Kidney (tissue), 14 donors: ENCODE results near the gene DLGAP1. TPM values are rescaled to one million over a fixed set of nuclear protein-coding genes. Genes with fewer than 3 reads are reported as not detected.

Experiments used
- DNase-seq, 5 donors: peaks; one replicate each; pipeline ENCODE4 v3.0.0-alpha.2; 2013 to 2020
- FAIRE-seq: peaks from 2 replicates; lab custom pipeline; 2012; peaks lifted over from hg19 to GRCh38; lab: Jason Lieb, UNC
- H3K27ac ChIP-seq, 2 donors: one replicate each; pipeline ENCODE4 v1.7.0; 2013; ENCODE audit warnings: low read depth in 2 of 2, low read length in 2 of 2, inconsistent platforms in 1 of 2
- H3K27me3 ChIP-seq: one replicate; pipeline ENCODE4 v1.7.1; 2013; ENCODE audit warnings: low read length, inconsistent platforms; ENCODE audit not compliant: control insufficient read depth, insufficient read depth
- H3K36me3 ChIP-seq, 3 donors: one replicate each; pipeline versions ENCODE4 v1.7.0 to v1.7.1; 2013; ENCODE audit warnings: low read length in 3 of 3, control low read depth in 1 of 3, inconsistent platforms in 1 of 3; ENCODE audit not compliant: insufficient read depth in 3 of 3, control insufficient read depth in 2 of 3
- H3K4me1 ChIP-seq, 3 donors: one replicate each; pipeline versions ENCODE4 v1.7.0 to v1.7.1; 2013; ENCODE audit warnings: low read length in 3 of 3, inconsistent platforms in 1 of 3, low read depth in 1 of 3; ENCODE audit not compliant: control insufficient read depth in 2 of 3, insufficient read depth in 2 of 3
- H3K4me3 ChIP-seq, 3 donors: one replicate each; pipeline versions ENCODE4 v1.7.0 to v1.8.1; 2013; ENCODE audit warnings: low read length in 3 of 3, control low read depth in 1 of 3, inconsistent platforms in 1 of 3
- H3K9ac ChIP-seq, 3 donors: one replicate each; pipeline versions ENCODE4 v1.7.0 to v1.7.1; 2013; ENCODE audit warnings: low read length in 3 of 3, control low read depth in 1 of 3, inconsistent platforms in 1 of 3
- H3K9me3 ChIP-seq, 3 donors: one replicate each; pipeline versions ENCODE4 v1.7.0 to v1.7.1; 2013; ENCODE audit warnings: low read length in 3 of 3, control low read depth in 1 of 3, inconsistent platforms in 1 of 3; ENCODE audit not compliant: control insufficient read depth in 2 of 3, insufficient read depth in 1 of 3
- intact Hi-C: fragments of 100-400 bp; cut with DNase I; formaldehyde crosslinking; loops from one replicate; pipeline ENCODE4 v1.11.1; 2022
- polyA plus RNA-seq: library from polyadenylated mRNA; stranded (reverse); fragments of 350-450 nt; fragmentation: Illumina TruSeq; extraction: RNeasy Lipid Tissue Mini Kit (QIAGEN cat#74804); gene quantifications from one replicate; pipeline ENCODE4 v1.2.3, GENCODE V29; 2014; ENCODE audit warnings: low read depth, low replicate concordance; ENCODE audit not compliant: insufficient read depth
- total RNA-seq: library from RNA; stranded (reverse); fragmentation: NEBNext Ultra II Directional; extraction: Animal tissue kit (Norgen Biotek cat#: 25700); gene quantifications from one replicate; pipeline ENCODE4 v1.2.1, GENCODE V29; 2021
- TF ChIP-seq, protein P1 (sequence below): IDR thresholded peaks from 3 replicates; pipeline ENCODE4 v1.5.1; 2012; ENCODE audit warnings: mild to moderate bottlenecking, moderate library complexity, borderline replicate concordance; ENCODE audit not compliant: insufficient read depth; ENCODE audit errors: extremely low read depth
- donor health status: control.
- donor health status: control.
- donor health status: control.
- donor health status: control.
- donor health status: control.
- donor health status: DM: yes; HTN: yes; CAD: no.
- donor health status: Normal renal cell carcinoma (clear cell type).

DLGAP1 gene
- total and polyA plus RNA-seq, 2 donors from 2014 or later = 1.2 to 32.8 TPM

DNA sequence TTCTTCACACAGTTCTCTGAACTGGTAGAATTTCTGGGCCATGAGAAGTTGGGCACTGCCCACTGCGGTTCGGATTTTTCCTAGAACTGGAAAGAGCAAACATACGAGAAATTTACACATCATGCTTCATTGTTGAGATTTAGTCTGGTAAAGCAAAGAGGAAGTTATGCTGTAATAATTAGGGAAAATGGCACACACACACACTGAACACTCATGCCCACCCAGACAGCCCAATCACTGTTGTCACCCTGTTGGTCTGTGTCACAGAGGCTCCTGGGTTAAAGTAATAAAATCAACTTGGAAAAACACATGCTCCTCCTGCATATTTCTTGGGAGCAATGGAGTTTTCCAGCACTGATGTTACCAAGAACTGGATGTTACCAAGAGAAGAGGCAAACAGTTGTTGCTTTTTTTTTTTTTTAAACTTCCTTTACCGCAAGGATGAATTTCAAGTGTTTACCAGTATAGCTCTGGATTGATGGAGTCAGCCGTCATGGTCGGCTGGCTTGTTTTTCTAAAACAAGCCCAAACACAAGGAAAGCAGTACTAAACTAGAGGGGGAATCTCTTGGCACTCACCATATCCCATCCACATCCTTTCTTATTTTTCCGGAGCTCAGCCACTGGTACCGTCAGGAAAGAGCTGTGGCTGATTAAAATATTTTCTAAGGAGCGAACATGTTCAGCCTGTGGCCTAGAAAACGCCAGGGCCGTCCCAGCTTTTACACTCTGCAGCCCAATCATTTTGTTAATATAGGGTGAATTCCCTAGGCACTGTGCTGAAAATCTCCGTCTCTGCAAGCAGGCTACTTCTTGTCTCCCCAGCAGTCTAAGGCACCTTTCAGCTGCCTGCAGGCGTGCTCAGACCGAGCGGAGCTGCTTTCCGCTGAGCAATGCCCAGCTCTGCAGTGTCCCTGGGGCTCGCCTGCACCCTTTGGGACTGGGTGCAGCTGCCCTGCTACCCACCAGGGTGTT is 946.2 kb downstream of the DLGAP1 start:
- Histone ChIP-seq H3K4me1 (peaks cover 0 to 5% (median 3%) of the 10 kb centered on the region in 3 donors), H3K27me3 (no peaks in the 10 kb centered on the region), H3K36me3 (no peaks in the 10 kb centered on the region), H3K4me3 (no peak overlapping the region), H3K9ac (no peak overlapping the region), H3K9me3 (no peaks in the 10 kb centered on the region), H3K27ac (no peak overlapping the region)
- TF ChIP-seq, protein P1, sequence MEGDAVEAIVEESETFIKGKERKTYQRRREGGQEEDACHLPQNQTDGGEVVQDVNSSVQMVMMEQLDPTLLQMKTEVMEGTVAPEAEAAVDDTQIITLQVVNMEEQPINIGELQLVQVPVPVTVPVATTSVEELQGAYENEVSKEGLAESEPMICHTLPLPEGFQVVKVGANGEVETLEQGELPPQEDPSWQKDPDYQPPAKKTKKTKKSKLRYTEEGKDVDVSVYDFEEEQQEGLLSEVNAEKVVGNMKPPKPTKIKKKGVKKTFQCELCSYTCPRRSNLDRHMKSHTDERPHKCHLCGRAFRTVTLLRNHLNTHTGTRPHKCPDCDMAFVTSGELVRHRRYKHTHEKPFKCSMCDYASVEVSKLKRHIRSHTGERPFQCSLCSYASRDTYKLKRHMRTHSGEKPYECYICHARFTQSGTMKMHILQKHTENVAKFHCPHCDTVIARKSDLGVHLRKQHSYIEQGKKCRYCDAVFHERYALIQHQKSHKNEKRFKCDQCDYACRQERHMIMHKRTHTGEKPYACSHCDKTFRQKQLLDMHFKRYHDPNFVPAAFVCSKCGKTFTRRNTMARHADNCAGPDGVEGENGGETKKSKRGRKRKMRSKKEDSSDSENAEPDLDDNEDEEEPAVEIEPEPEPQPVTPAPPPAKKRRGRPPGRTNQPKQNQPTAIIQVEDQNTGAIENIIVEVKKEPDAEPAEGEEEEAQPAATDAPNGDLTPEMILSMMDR = no peak
- intact Hi-C loops = no loop called here
- DNase-seq = peak in 3 of 5 donors; percentile 32 to 67 (median 64)
- FAIRE-seq = no peak

DNA sequence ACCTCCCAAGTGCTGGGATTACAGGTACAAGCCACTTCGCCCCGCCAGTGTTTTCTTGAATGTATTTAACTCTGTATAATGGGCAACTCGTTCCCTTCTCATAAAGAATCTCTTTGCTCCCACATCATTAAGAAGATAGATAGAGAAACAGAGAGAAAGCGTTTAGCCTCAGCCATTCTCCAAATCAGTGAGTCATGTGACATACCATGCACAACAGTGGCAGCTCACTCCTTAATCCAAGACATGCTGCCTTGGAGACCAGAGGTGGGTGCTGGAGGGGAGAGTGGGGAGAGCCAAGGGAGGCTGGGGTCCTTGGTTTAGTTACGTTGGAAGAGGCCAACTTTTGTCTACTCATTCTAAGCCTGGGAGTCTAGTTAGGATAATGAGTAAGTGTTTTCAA is 950.5 kb downstream of the DLGAP1 start:
- TF ChIP-seq, protein P1 = no peak
- DNase-seq (no peak), FAIRE-seq (no peak)
- Histone ChIP-seq H3K9me3 (no peaks in the 10 kb centered on the region), H3K36me3 (no peaks in the 10 kb centered on the region), H3K27me3 (no peaks in the 10 kb centered on the region), H3K4me3 (no peak overlapping the region), H3K4me1 (peaks cover 3 to 5% (median 3%) of the 10 kb centered on the region in 3 donors), H3K9ac (no peak overlapping the region), H3K27ac (no peak overlapping the region)
- intact Hi-C loops = no loop called here

- intact Hi-C loops = no loop called here
These were observed 952.5 kb downstream of the DLGAP1 start for GRCh38 chr18:3502650-3503049.

More at GRCh38 chr18:3502650-3503049, 952.5 kb downstream of the DLGAP1 start:
- no peaks in the 10 kb centered on the region for H3K36me3 ChIP-seq
- no peak for DNase-seq
- no peaks in the 10 kb centered on the region for H3K27me3 ChIP-seq
- H3K9me3 ChIP-seq = no peaks in the 10 kb centered on the region
- H3K27ac ChIP-seq = no peak overlapping the region
- no peak overlapping the region for H3K9ac ChIP-seq
- FAIRE-seq = no peak
- no peak overlapping the region for H3K4me3 ChIP-seq
- TF ChIP-seq, protein P1 = no peak
- peaks cover 0 to 7% (median 0%) of the 10 kb centered on the region in 3 donors for H3K4me1 ChIP-seq
